ENCODE results near the gene AVPI1.

AVPI1 gene

GRCh38 chr10:97629289-97629688, 57.8 kb downstream of the AVPI1 start:
- no peak for FAIRE-seq
- DNase-seq (ENCODE audit: insufficient read length, low spot score), result no peak
- no peak for TF ChIP-seq POLR2A (IDR thresholded peaks at IDR 0.05; ENCODE audit: low read depth, low read length)

GRCh38 chr10:97628228-97628627, 58.8 kb downstream of the AVPI1 start:
- TF ChIP-seq POLR2A (IDR thresholded peaks at IDR 0.05; ENCODE audit: low read depth, low read length), result no peak
- DNase-seq (ENCODE audit: insufficient read length, low spot score) (no peak), FAIRE-seq (no peak)

GRCh38 chr10:97627731-97628130, 59.3 kb downstream of the AVPI1 start:
- no peak for TF ChIP-seq POLR2A (IDR thresholded peaks at IDR 0.05; ENCODE audit: low read depth, low read length)
- FAIRE-seq, result no peak
- no peak for DNase-seq (ENCODE audit: insufficient read length, low spot score)
